ENCODE results near the gene CWC25. TPM values are rescaled to one million over a fixed set of nuclear protein-coding genes. Genes with fewer than 3 reads are reported as not detected.

CWC25 gene
- total and polyA plus RNA-seq, 2 of the 13 experiments (the other 11 are each of a cell fraction or from before 2014, with no cell fraction given), result 15.6 to 22.7 TPM

GRCh38 chr17:38824899-38825761 lies at the start of gene CWC25 (continued):
- TF ChIP-seq MATR3 (CRISPR knock-in tag; IDR thresholded peaks at IDR 0.05) (no peak), ZBTB7B (CRISPR knock-in tag; IDR thresholded peaks at IDR 0.05) (no peak; the same call in 1 of the 2 replicates), REPIN1 (CRISPR knock-in tag; IDR thresholded peaks at IDR 0.05; ENCODE audit: borderline replicate concordance, low read depth) (peak; percentile 97), ZNF770 (CRISPR knock-in tag; IDR thresholded peaks at IDR 0.05) (peak; percentile 90), THAP9 (CRISPR knock-in tag; IDR thresholded peaks at IDR 0.05; ENCODE audit: borderline replicate concordance) (peak; percentile 93), MAF1 (CRISPR knock-in tag; IDR thresholded peaks at IDR 0.05; ENCODE audit: borderline replicate concordance) (0 out of 2 replicates have a peak, but pooled peaks have one; percentile 75), BCL6 (CRISPR knock-in tag; IDR thresholded peaks at IDR 0.05) (peak; percentile 89), HHEX (CRISPR knock-in tag; IDR thresholded peaks at IDR 0.05) (no peak), ZNF546 (CRISPR knock-in tag; conservative IDR thresholded peaks at IDR 0.05) (peak; percentile 38; the same call in 1 of the 2 replicates)
- TF ChIP-seq, protein P1, sequence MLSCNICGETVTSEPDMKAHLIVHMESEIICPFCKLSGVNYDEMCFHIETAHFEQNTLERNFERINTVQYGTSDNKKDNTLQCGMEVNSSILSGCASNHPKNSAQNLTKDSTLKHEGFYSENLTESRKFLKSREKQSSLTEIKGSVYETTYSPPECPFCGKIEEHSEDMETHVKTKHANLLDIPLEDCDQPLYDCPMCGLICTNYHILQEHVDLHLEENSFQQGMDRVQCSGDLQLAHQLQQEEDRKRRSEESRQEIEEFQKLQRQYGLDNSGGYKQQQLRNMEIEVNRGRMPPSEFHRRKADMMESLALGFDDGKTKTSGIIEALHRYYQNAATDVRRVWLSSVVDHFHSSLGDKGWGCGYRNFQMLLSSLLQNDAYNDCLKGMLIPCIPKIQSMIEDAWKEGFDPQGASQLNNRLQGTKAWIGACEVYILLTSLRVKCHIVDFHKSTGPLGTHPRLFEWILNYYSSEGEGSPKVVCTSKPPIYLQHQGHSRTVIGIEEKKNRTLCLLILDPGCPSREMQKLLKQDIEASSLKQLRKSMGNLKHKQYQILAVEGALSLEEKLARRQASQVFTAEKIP (CRISPR knock-in tag; IDR thresholded peaks at IDR 0.05; ENCODE audit: borderline replicate concordance), result no peak
- TF ChIP-seq, protein P2, sequence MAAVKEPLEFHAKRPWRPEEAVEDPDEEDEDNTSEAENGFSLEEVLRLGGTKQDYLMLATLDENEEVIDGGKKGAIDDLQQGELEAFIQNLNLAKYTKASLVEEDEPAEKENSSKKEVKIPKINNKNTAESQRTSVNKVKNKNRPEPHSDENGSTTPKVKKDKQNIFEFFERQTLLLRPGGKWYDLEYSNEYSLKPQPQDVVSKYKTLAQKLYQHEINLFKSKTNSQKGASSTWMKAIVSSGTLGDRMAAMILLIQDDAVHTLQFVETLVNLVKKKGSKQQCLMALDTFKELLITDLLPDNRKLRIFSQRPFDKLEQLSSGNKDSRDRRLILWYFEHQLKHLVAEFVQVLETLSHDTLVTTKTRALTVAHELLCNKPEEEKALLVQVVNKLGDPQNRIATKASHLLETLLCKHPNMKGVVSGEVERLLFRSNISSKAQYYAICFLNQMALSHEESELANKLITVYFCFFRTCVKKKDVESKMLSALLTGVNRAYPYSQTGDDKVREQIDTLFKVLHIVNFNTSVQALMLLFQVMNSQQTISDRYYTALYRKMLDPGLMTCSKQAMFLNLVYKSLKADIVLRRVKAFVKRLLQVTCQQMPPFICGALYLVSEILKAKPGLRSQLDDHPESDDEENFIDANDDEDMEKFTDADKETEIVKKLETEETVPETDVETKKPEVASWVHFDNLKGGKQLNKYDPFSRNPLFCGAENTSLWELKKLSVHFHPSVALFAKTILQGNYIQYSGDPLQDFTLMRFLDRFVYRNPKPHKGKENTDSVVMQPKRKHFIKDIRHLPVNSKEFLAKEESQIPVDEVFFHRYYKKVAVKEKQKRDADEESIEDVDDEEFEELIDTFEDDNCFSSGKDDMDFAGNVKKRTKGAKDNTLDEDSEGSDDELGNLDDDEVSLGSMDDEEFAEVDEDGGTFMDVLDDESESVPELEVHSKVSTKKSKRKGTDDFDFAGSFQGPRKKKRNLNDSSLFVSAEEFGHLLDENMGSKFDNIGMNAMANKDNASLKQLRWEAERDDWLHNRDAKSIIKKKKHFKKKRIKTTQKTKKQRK (IDR thresholded peaks at IDR 0.05; ENCODE audit: low read length), result no peak
- TF ChIP-seq, protein P3, sequence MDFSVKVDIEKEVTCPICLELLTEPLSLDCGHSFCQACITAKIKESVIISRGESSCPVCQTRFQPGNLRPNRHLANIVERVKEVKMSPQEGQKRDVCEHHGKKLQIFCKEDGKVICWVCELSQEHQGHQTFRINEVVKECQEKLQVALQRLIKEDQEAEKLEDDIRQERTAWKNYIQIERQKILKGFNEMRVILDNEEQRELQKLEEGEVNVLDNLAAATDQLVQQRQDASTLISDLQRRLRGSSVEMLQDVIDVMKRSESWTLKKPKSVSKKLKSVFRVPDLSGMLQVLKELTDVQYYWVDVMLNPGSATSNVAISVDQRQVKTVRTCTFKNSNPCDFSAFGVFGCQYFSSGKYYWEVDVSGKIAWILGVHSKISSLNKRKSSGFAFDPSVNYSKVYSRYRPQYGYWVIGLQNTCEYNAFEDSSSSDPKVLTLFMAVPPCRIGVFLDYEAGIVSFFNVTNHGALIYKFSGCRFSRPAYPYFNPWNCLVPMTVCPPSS (IDR thresholded peaks at IDR 0.05), result no peak
- TF ChIP-seq, protein P4, sequence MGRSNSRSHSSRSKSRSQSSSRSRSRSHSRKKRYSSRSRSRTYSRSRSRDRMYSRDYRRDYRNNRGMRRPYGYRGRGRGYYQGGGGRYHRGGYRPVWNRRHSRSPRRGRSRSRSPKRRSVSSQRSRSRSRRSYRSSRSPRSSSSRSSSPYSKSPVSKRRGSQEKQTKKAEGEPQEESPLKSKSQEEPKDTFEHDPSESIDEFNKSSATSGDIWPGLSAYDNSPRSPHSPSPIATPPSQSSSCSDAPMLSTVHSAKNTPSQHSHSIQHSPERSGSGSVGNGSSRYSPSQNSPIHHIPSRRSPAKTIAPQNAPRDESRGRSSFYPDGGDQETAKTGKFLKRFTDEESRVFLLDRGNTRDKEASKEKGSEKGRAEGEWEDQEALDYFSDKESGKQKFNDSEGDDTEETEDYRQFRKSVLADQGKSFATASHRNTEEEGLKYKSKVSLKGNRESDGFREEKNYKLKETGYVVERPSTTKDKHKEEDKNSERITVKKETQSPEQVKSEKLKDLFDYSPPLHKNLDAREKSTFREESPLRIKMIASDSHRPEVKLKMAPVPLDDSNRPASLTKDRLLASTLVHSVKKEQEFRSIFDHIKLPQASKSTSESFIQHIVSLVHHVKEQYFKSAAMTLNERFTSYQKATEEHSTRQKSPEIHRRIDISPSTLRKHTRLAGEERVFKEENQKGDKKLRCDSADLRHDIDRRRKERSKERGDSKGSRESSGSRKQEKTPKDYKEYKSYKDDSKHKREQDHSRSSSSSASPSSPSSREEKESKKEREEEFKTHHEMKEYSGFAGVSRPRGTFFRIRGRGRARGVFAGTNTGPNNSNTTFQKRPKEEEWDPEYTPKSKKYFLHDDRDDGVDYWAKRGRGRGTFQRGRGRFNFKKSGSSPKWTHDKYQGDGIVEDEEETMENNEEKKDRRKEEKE (IDR thresholded peaks at IDR 0.05), result no peak

Data from HepG2 (cell line).